Calu3 (cell line): ENCODE measurements around the gene SPSB4. TPM values are rescaled to one million over a fixed set of nuclear protein-coding genes. Genes with fewer than 3 reads are reported as not detected.

Source experiments
- BruUV-seq: library from RNA; stranded (reverse); fragments of 400-500 nt; replicated peaks from 2 replicates; lab custom pipeline; 2021; lab: Mats Ljungman, UMichigan
- CTCF ChIA-PET: fragments of 300-600 bp; sonication (Branson Sonifier 250); formaldehyde crosslinking; loops from one replicate; lab custom pipeline; 2022; ENCODE audit warnings: antibody characterized with exemption; lab: Charles Lee
- DNase-seq: peaks from one replicate; pipeline ENCODE4 v3.0.0; 2022
- H3K27ac Mint-ChIP-seq: one replicate; pipeline ENCODE4 v1.8.0; 2022; ENCODE audit warnings: mixed read lengths; ENCODE audit not compliant: unreplicated experiment
- H3K27me3 Mint-ChIP-seq: one replicate; pipeline ENCODE4 v1.8.0; 2022; ENCODE audit warnings: mixed read lengths; ENCODE audit not compliant: unreplicated experiment
- H3K36me3 Mint-ChIP-seq: one replicate; pipeline ENCODE4 v1.8.0; 2022; ENCODE audit warnings: mild to moderate bottlenecking, moderate library complexity, mixed read lengths; ENCODE audit not compliant: insufficient read depth, unreplicated experiment
- H3K4me1 Mint-ChIP-seq: one replicate; pipeline ENCODE4 v1.8.0; 2022; ENCODE audit warnings: mild to moderate bottlenecking, low read depth, mixed read lengths; ENCODE audit not compliant: unreplicated experiment
- H3K4me3 Mint-ChIP-seq: one replicate; pipeline ENCODE4 v1.8.0; 2022; ENCODE audit warnings: mild to moderate bottlenecking, low read depth, moderate library complexity, mixed read lengths; ENCODE audit not compliant: unreplicated experiment
- H3K9me3 Mint-ChIP-seq: one replicate; pipeline ENCODE4 v1.8.0; 2022; ENCODE audit warnings: low read depth, mixed read lengths; ENCODE audit not compliant: unreplicated experiment
- CTCF ChIP-seq: fragments of 200-600 bp; IDR thresholded peaks from one replicate; pipeline ENCODE4 v1.8.0; 2022; ENCODE audit warnings: antibody characterized with exemption; ENCODE audit not compliant: unreplicated experiment
- intact Hi-C: fragments of 100-400 bp; cut with micrococcal nuclease; formaldehyde crosslinking; loops from one replicate; pipeline ENCODE4 v1.10.0; 2022; ENCODE audit not compliant: unreplicated experiment
- total RNA-seq: library from RNA; stranded (reverse); gene quantifications from 2 replicates; pipeline ENCODE4 v1.2.3, GENCODE V29; 2022

Gene SPSB4
- total RNA-seq, 1 experiment from 2014 or later = not detected

DNA sequence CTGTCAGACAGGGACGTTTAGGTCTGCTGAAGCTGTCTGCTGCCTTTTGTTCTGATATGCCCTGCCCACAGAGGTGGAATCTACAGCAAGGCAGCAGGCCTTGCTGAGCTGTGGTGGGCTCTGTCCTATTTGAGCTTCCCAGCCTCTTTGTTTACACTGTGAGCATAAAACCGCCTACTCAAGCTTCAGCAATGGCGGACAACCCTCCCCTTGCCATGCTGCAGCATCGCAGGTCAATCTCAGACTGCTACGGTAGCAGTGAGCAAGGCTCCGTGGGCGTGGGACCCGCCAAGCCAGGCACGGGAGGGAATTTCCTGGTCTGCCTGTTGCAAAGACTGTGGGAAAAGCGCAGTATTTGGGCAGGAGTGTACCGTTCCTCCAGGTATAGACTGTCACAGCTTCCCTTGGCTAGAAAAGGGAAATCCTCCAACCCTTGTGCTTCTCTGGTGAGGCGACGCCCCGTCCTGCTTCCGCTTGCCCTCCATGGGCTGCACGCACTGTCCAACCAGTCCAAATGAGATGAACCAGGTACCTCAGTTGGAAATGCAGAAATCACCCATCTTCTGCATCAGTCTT is 71.4 kb downstream of the SPSB4 start:
- H3K27me3 Mint-ChIP-seq = peaks cover 88% of the 10 kb centered on the region
- no peak for DNase-seq
- intact Hi-C loops = no loop called here
- no peak for TF ChIP-seq CTCF
- H3K9me3 Mint-ChIP-seq = no peaks in the 10 kb centered on the region
- no peak overlapping the region for H3K27ac Mint-ChIP-seq
- H3K4me3 Mint-ChIP-seq = no peak overlapping the region
- CTCF ChIA-PET = no interaction called here
- no TSS peak for BruUV-seq
- no peaks in the 10 kb centered on the region for H3K36me3 Mint-ChIP-seq
- no peaks in the 10 kb centered on the region for H3K4me1 Mint-ChIP-seq

GRCh38 chr3:141123677-141124410 is 72.7 kb downstream of the SPSB4 start:
- no peak overlapping the region for H3K4me3 Mint-ChIP-seq
- H3K36me3 Mint-ChIP-seq = no peaks in the 10 kb centered on the region
- DNase-seq = no peak
- TF ChIP-seq CTCF = no peak
- H3K27me3 Mint-ChIP-seq = peaks cover 98% of the 10 kb centered on the region
- H3K4me1 Mint-ChIP-seq = no peaks in the 10 kb centered on the region
- H3K9me3 Mint-ChIP-seq = no peaks in the 10 kb centered on the region
- H3K27ac Mint-ChIP-seq = no peak overlapping the region
- CTCF ChIA-PET = interaction anchor here (1.1 kb wide), 1 partner anchor 83 kb away, joined by 3 read pairs; no protein-coding TSS in a partner anchor
- BruUV-seq = no TSS peak
- intact Hi-C loops = no loop called here

GRCh38 chr3:141124715-141125114 is 73.6 kb downstream of the SPSB4 start:
- Mint-ChIP-seq H3K4me1 (no peaks in the 10 kb centered on the region), H3K36me3 (no peaks in the 10 kb centered on the region), H3K9me3 (no peaks in the 10 kb centered on the region), H3K27me3 (peaks cover 98% of the 10 kb centered on the region), H3K4me3 (no peak overlapping the region), H3K27ac (no peak overlapping the region)
- intact Hi-C loops = no loop called here
- TF ChIP-seq CTCF = no peak
- no TSS peak for BruUV-seq
- CTCF ChIA-PET = interaction anchor here (1.1 kb wide), 1 partner anchor 83 kb away, joined by 3 read pairs; no protein-coding TSS in a partner anchor
- DNase-seq = no peak

- no peaks in the 10 kb centered on the region for H3K4me1 Mint-ChIP-seq
- no peak overlapping the region for H3K4me3 Mint-ChIP-seq
- DNase-seq = no peak
- no TSS peak for BruUV-seq
- CTCF ChIA-PET = no interaction called here
- TF ChIP-seq CTCF = no peak
- no peak overlapping the region for H3K27ac Mint-ChIP-seq
- intact Hi-C loops = no loop called here
- no peaks in the 10 kb centered on the region for H3K9me3 Mint-ChIP-seq
- peaks cover 98% of the 10 kb centered on the region for H3K27me3 Mint-ChIP-seq
- no peaks in the 10 kb centered on the region for H3K36me3 Mint-ChIP-seq
These were observed 74.2 kb downstream of the SPSB4 start for GRCh38 chr3:141125351-141125750.
